Measurements from ENCODE around the gene LRBA.

The LRBA gene

DNA sequence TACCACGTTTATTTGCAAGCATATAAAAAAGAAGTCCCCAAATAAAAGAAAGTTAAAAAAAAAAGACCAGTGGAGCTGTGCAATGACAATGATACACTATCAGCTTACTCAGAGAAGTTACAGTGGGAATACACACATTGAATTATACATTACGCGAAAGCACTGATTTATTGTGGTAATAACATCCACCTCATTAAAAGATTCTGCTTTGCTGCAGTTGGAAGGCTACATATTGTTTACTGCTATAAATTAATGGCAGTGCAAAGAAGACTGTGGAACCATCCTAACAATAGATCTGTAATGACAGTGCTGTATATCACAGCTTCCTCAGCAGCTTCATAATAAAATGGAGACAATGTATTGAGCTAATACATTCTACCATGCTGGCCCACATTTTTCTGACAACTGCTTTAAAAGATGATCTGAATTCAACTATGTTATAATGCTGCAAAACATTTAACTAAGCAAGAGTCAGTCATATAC lies 575.6 kb downstream of the LRBA start:
- no peaks in the 10 kb centered on the region for H3K27me3 Mint-ChIP-seq
- peaks cover 35% of the 10 kb centered on the region for H3K36me3 Mint-ChIP-seq (ENCODE audit: low read depth)
- H3K4me3 Mint-ChIP-seq, result no peak overlapping the region
- DNase-seq, result no peak
- peaks cover 2% of the 10 kb centered on the region for H3K9me3 Mint-ChIP-seq
- H3K4me1 Mint-ChIP-seq (ENCODE audit: low read depth), result peaks cover 29% of the 10 kb centered on the region
- H3K27ac Mint-ChIP-seq, result no peak overlapping the region

DNA sequence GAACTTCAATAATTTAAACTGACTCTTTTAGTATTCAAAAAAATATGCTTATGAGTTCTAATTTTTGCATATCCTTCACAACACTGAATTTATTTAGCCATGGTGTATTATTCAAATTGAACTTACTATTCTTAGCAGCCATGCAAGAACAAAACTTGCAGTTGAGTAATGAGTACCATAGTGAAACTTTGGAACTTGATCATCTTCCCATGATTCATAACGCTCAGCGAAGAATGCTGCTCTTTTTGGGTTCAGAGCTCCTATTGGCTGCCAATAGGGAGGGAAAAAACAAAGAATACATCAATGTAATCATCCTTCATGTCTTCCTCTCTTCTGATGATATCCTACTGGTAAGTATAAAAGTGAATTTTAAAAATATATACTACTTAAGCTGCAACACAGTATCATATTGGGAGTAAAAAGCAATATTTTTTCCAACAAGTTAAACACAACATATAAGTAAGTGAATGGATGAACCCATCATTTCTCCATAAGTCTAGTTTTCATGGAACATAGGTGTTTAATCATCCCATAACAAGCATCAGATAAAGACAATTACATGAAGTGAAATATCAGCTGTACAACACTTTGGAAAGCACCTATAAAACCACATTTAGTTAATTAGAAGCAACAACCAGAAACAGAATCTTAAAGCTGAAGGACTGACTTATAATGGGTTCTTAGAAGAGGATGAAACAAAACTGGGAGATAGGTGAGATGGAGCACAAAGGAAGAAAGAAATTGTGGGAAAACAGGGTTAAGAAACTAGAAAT lies 578.3 kb downstream of the LRBA start:
- no peak for DNase-seq
- peaks cover 37% of the 10 kb centered on the region for H3K36me3 Mint-ChIP-seq (ENCODE audit: low read depth)
- H3K27ac Mint-ChIP-seq, result peak overlapping the region; percentile 91
- H3K27me3 Mint-ChIP-seq, result no peaks in the 10 kb centered on the region
- H3K9me3 Mint-ChIP-seq, result peaks cover 2% of the 10 kb centered on the region
- peak overlapping the region; percentile 25 for H3K4me3 Mint-ChIP-seq
- H3K4me1 Mint-ChIP-seq (ENCODE audit: low read depth), result peaks cover 24% of the 10 kb centered on the region

DNA sequence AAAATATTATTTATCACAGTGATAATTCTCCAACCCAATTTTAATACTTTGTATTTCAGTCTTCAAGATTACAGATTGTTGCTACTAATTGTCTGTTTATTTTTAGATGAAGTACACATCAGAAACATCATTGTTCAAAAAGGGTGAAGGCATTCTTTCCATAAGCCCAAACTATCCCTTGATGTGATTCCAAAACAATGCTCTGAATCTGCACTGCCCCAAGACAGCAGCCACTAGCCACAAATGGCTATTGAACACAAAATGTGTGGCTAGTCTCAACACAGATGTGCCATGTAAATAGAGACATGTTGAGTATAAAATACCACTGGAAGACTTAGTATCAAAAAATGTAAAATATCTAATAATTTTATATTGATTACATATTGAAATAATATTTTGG lies 583.9 kb downstream of the LRBA start:
- no peaks in the 10 kb centered on the region for H3K27me3 Mint-ChIP-seq
- H3K27ac Mint-ChIP-seq, result no peak overlapping the region
- peaks cover 36% of the 10 kb centered on the region for H3K36me3 Mint-ChIP-seq (ENCODE audit: low read depth)
- H3K4me1 Mint-ChIP-seq (ENCODE audit: low read depth), result peaks cover 9% of the 10 kb centered on the region
- H3K4me3 Mint-ChIP-seq, result no peak overlapping the region
- no peak for DNase-seq
- peaks cover 2% of the 10 kb centered on the region for H3K9me3 Mint-ChIP-seq

DNA sequence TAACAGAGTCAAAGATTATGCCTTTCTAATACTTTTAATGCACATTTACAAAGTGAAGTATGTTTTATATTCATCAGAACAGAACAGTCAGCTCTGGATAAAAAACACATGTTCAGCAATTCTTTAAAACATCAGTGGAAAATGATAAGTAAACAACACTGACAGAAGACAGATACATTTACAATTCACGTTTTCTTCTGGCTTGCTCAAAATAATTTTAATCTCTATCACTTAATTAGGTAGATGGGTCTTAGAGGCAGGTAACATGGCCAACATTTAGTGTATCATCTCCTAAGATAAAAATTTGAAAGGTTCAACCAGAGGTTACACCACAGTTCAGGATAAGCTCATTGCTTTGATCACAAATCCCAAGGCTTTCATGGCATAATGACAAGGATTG lies 589.9 kb downstream of the LRBA start:
- no peak for DNase-seq
- Mint-ChIP-seq H3K4me3 (no peak overlapping the region), H3K27me3 (no peaks in the 10 kb centered on the region), H3K27ac (no peak overlapping the region), H3K9me3 (no peaks in the 10 kb centered on the region), H3K4me1 (ENCODE audit: low read depth) (no peaks in the 10 kb centered on the region), H3K36me3 (ENCODE audit: low read depth) (peaks cover 34% of the 10 kb centered on the region)

DNA sequence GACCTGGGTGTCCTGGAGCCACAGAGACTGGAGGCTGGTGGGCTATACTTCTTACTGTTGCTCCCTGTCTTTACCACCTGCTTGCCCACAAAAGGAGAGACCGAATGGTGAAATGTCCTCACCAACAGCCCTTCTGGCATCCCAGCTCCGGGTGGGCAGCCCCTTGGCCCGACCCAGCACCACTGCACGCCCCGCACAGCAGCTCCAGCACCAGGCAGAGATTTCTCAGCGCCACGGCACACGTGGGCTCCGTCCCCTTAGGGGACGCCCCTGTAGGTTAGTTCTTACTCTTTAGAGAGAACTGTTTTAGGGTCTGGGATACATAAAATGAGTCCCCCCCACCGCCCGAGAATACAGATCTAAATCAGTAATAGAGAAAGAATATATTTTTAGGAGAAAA lies 591.6 kb downstream of the LRBA start:
- H3K4me1 Mint-ChIP-seq (ENCODE audit: low read depth), result no peaks in the 10 kb centered on the region
- H3K4me3 Mint-ChIP-seq, result no peak overlapping the region
- H3K9me3 Mint-ChIP-seq, result no peaks in the 10 kb centered on the region
- no peaks in the 10 kb centered on the region for H3K27me3 Mint-ChIP-seq
- peaks cover 36% of the 10 kb centered on the region for H3K36me3 Mint-ChIP-seq (ENCODE audit: low read depth)
- no peak overlapping the region for H3K27ac Mint-ChIP-seq
- DNase-seq, result no peak

DNA sequence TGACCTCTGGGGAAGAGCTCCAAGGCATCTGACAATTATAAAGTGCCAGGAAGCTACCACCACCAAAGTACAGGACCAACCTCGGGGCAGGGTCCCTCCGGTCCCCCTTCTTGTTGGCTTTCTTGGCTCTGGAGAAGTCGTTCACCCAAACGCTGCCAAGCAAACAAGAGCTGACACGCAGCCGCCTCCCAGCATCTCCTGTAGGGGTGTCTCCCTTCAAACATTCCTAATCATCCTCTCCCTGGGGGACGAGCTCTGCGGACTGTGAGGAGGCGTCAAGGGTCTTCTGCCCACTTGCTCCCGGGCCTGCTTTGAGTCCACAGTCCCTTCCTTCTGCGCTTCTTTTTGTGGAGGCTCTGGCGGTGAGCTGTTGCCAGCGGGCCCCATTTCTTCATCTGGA lies 592.0 kb downstream of the LRBA start:
- Mint-ChIP-seq H3K27ac (no peak overlapping the region), H3K9me3 (no peaks in the 10 kb centered on the region), H3K4me1 (ENCODE audit: low read depth) (no peaks in the 10 kb centered on the region), H3K4me3 (no peak overlapping the region), H3K27me3 (no peaks in the 10 kb centered on the region), H3K36me3 (ENCODE audit: low read depth) (peaks cover 36% of the 10 kb centered on the region)
- no peak for DNase-seq

DNA sequence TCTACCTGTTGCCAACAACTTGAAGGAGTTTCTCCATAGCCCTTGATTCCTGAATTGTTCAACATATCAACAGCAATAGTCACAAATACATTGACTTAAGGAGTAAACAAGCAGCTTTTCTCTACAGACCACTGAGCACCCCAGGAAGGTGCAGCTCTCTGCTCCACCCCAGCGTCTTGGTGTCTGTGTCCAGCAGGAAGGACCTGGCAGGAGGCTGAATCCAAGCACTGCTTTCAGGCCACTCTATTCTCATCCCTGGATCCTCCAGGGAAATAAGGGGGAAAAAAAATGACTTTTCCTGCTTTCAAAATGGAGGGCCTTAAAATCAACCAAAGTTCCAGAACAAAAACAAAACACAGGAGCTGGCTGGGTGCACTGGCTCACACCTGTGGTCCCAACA lies 593.5 kb downstream of the LRBA start:
- Mint-ChIP-seq H3K4me1 (ENCODE audit: low read depth) (no peaks in the 10 kb centered on the region), H3K27ac (no peak overlapping the region), H3K9me3 (no peaks in the 10 kb centered on the region), H3K36me3 (ENCODE audit: low read depth) (peaks cover 34% of the 10 kb centered on the region), H3K4me3 (no peak overlapping the region), H3K27me3 (no peaks in the 10 kb centered on the region)
- DNase-seq, result no peak

DNA sequence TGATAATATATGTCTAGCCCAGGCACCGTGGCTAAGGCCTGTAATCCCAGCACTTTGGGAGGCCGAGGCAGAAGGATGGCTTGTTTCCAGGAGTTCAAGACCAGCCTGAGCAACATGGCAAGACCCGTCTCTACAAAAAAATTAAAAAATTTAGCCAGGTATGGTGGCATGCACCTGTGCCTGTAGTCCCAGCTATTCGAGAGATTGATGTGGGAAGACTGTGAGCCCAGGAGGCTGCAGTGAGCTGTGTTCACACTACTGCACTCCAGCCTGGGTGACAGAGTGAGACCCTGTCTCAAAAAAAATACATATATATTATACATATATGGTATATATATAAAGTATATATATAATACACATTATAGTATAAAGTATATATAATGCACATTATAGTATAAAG lies 595.1 kb downstream of the LRBA start:
- Mint-ChIP-seq H3K27ac (no peak overlapping the region), H3K9me3 (no peaks in the 10 kb centered on the region), H3K4me3 (no peak overlapping the region), H3K36me3 (ENCODE audit: low read depth) (peaks cover 43% of the 10 kb centered on the region), H3K27me3 (no peaks in the 10 kb centered on the region), H3K4me1 (ENCODE audit: low read depth) (peaks cover 2% of the 10 kb centered on the region)
- DNase-seq, result no peak

DNA sequence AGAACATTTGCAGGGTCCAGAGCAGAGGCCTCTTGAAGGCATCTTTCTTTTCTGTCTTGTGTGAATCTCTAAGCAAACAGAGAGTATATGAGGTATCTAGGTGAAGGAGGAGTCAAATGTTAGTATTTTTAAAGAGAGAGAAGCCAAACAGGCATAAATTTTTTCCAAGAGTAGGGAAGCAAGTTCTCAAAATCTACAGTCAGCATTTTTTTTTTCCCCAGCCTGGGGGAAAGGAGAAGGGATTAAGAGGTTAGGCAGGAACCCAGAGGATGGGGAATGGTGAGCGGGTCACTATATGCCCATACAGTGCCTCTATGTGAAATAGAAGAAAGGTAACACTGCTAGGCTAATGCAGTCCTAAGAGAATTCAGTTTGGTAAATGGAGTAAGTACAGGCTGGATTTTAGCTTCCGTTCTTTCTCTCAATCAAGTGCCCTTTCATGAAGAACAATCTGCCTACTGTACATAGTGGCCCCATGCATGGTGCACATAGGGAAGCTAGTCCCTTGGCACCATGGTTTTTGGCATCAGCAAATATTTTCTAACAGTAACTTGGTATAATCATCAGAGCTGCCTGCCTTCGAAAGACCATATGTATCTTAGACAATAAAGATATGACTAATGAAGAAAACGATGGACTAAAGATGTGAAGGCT lies 596.2 kb downstream of the LRBA start:
- H3K27me3 Mint-ChIP-seq, result no peaks in the 10 kb centered on the region
- no peaks in the 10 kb centered on the region for H3K9me3 Mint-ChIP-seq
- DNase-seq, result no peak
- no peak overlapping the region for H3K4me3 Mint-ChIP-seq
- no peak overlapping the region for H3K27ac Mint-ChIP-seq
- peaks cover 42% of the 10 kb centered on the region for H3K36me3 Mint-ChIP-seq (ENCODE audit: low read depth)
- H3K4me1 Mint-ChIP-seq (ENCODE audit: low read depth), result peaks cover 2% of the 10 kb centered on the region

DNA sequence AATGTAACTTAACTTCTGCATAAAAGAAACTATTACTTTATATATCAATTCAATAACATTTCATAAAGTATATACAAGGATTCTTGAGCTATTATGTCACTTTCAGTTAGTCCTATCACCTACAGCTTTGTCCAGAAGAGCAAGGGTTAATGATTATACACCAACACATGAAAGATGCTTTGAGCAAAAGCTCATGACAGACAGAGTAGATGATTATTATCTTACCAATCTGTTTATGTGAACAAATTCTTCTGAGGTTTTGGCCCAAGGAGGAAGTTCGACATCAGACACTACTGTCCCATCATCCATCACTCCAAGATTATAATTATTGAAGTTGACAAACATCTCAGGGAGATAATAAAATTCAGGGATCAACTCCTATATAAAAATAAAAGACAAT lies 599.9 kb downstream of the LRBA start:
- peaks cover 4% of the 10 kb centered on the region for H3K4me1 Mint-ChIP-seq (ENCODE audit: low read depth)
- no peaks in the 10 kb centered on the region for H3K27me3 Mint-ChIP-seq
- no peaks in the 10 kb centered on the region for H3K9me3 Mint-ChIP-seq
- no peak overlapping the region for H3K4me3 Mint-ChIP-seq
- H3K36me3 Mint-ChIP-seq (ENCODE audit: low read depth), result peaks cover 34% of the 10 kb centered on the region
- no peak overlapping the region for H3K27ac Mint-ChIP-seq
- DNase-seq, result no peak

DNA sequence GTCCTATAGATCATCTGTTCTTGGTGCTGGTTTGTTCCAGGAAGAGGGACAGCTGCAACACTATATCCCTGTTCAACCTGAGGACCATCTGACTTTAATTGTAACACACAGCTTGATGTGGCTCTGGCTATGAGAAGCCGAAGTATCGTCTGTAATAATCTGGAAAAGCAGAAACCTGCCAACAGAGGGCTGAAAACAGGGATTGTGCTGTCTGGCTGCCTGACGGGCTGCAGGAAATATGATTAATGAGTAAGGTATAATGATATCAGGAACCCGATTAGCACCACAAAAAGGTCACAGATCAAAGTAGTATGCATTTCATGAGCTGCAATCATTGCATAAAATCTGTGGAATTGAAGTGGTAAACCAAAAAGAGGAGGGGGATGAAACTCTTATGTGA lies 603.6 kb downstream of the LRBA start:
- Mint-ChIP-seq H3K9me3 (no peaks in the 10 kb centered on the region), H3K27me3 (no peaks in the 10 kb centered on the region), H3K4me3 (no peak overlapping the region), H3K27ac (no peak overlapping the region), H3K36me3 (ENCODE audit: low read depth) (peaks cover 49% of the 10 kb centered on the region), H3K4me1 (ENCODE audit: low read depth) (peaks cover 4% of the 10 kb centered on the region)
- DNase-seq, result no peak

DNA sequence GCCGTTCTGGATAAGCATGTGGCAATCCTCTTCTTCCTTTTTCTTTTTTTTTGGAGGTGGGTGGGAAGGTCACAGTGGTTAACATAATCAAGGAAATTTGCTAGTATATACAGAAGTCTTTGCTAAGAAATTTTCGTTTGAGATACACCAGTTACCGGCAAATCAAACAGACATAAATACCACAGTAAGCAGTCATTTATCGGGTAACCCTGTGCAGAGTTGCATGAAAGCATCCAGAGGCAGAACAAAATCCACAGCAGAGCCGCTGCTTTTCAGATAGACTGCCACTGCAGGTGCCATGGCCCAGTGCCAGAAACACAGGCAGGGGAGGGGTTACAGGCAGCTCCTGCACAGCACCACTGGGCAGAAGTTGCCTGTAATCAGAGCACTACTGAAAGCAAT lies 612.2 kb downstream of the LRBA start:
- H3K4me1 Mint-ChIP-seq (ENCODE audit: low read depth), result peaks cover 10% of the 10 kb centered on the region
- H3K36me3 Mint-ChIP-seq (ENCODE audit: low read depth), result peaks cover 51% of the 10 kb centered on the region
- H3K9me3 Mint-ChIP-seq, result no peaks in the 10 kb centered on the region
- no peak overlapping the region for H3K4me3 Mint-ChIP-seq
- H3K27ac Mint-ChIP-seq, result no peak overlapping the region
- no peaks in the 10 kb centered on the region for H3K27me3 Mint-ChIP-seq
- no peak for DNase-seq

DNA sequence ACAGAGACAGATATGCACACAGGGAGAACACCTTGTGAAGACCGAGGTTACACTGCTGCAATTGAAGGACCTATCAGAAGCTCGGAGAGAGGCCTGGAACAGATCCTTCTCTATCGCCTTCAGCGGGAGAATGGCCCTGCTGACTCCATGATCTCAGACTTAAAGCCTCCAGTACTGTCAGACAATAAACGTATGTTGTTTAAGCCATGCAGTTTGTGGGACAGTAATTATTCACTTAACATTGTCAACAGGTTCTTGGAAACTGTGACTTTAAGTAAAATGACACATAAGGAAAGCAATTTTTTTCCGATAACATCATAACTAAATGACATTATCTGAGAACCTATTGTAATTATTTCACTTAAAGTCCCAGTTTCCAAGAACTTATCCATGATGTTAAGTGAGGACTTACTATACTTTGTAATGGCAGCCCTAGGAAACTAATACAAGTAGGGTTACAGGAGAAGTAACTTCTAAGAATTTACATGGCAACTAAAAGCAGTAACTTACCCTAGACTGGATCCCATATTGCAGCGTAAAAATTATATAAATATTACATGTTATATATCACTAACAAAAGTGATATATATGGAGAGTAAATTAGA lies 613.9 kb downstream of the LRBA start:
- Mint-ChIP-seq H3K9me3 (peaks cover 2% of the 10 kb centered on the region), H3K36me3 (ENCODE audit: low read depth) (peaks cover 46% of the 10 kb centered on the region), H3K4me1 (ENCODE audit: low read depth) (peaks cover 12% of the 10 kb centered on the region), H3K27me3 (no peaks in the 10 kb centered on the region), H3K27ac (peak overlapping the region; percentile 26), H3K4me3 (no peak overlapping the region)
- DNase-seq, result no peak

DNA sequence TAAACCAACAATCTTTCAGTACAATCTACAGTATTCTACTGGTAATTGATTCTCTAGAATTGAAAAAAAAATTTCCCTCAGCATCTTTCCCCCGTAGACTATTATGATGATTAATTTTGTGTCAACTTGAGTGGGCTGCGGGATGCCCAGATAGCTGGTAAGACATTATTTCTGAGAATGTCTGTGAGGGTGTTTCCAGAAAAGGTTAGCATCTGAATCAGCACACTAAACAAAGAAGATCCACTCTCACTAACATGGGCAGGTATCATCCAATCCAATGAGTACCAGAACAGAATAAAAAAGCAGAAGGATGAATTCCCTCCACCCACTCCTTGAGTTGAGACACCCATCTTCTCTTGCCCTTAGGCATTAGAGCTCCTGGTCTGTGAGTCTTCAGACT lies 619.2 kb downstream of the LRBA start:
- Mint-ChIP-seq H3K36me3 (ENCODE audit: low read depth) (peaks cover 76% of the 10 kb centered on the region), H3K27ac (peak overlapping the region; percentile 76), H3K4me3 (no peak overlapping the region), H3K9me3 (peaks cover 6% of the 10 kb centered on the region), H3K27me3 (no peaks in the 10 kb centered on the region), H3K4me1 (ENCODE audit: low read depth) (peaks cover 15% of the 10 kb centered on the region)
- no peak for DNase-seq

DNA sequence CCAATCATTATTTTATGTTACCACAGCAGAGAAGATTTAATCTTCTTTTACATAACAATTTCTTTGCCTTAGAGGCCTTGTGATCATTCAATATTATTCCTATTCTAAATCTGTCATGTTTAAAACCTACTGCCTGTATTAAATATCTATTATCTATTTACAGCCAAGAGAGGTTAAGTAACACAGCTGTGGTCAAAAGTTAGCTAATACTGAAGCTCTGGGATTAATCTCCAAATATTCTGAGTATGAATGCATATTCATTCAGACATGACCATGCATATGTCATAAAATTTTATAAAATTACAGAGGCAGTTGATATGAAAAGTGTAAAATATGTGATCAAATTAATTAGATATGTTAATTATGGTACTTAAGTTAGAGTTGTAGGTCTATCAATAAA lies 621.0 kb downstream of the LRBA start:
- H3K36me3 Mint-ChIP-seq (ENCODE audit: low read depth), result peaks cover 72% of the 10 kb centered on the region
- H3K9me3 Mint-ChIP-seq, result peaks cover 6% of the 10 kb centered on the region
- no peak overlapping the region for H3K27ac Mint-ChIP-seq
- DNase-seq, result no peak
- H3K27me3 Mint-ChIP-seq, result no peaks in the 10 kb centered on the region
- H3K4me3 Mint-ChIP-seq, result no peak overlapping the region
- H3K4me1 Mint-ChIP-seq (ENCODE audit: low read depth), result peaks cover 14% of the 10 kb centered on the region
